ENCODE measurements around the gene RNLS. TPM values are rescaled to one million over a fixed set of nuclear protein-coding genes. Genes with fewer than 3 reads are reported as not detected.
A peak's percentile ranks its signal among the peaks of the same experiment; 100 is the strongest.

Gene RNLS
- polyA plus RNA-seq, 6 donors from 2014 or later: 4.1 to 7.3 (median 5.0) TPM

DNA sequence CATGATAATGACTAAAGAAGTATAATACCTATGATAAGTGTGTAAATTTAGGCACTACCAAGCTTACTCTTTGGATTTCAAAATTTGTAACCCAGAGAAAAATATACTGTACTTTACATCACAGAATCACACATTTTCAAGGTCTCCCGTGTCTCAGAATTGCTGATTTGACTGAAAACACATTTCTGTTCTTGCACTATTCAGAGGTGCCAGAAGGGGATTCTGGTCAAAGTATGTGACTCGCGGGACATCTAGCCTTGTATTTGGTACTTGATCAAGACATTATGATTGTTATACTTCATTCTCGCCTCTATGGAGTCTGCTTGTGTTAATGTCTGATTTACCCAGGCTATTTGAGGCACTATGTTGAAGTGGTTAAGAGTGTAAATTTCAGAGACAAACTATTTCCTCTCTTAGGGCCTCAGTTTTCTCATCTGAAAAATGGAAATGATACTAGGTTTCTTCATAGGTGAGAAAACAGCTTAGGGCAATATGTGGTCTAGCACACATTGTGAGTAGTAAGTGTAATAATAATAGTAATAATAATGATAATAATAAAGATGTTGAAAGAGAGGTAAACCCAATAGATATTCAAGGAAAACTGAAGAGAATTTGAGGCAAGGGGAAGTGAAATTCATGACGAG lies 320.4 kb downstream of the RNLS start:
- ATAC-seq (ENCODE audit: low read depth in 2 of 2) (no peak), DNase-seq (no peak)
- Mint-ChIP-seq H3K27ac (peak overlapping the region in 1 of 6 donors; percentile 3), H3K36me3 (no peaks in the 10 kb centered on the region), H3K27me3 (no peaks in the 10 kb centered on the region), H3K4me1 (peaks cover 12 to 20% (median 17%) of the 10 kb centered on the region in 3 donors), H3K9me3 (peaks cover 0 to 8% (median 2%) of the 10 kb centered on the region in 7 donors), H3K4me3 (no peak overlapping the region)

DNA sequence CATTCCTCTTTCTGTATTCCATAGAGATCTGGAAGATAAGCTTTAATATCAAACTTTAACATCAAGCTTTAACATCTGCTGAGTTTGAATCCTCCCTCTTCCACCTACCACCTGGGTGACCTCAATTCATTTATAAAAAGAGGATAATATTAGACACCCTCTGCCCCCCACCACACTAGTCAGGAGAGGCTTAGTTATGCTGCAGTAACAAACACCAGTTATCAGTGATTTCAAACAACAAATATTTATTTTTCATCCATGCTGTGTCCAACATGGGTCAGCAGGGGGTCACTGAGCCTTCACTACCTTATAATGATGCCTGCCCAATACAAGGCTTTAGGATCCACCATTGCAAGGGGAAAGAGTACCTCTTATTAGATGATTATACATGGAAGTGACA lies 322.0 kb downstream of the RNLS start:
- no peak overlapping the region for H3K27ac Mint-ChIP-seq
- no peak overlapping the region for H3K4me3 Mint-ChIP-seq
- H3K27me3 Mint-ChIP-seq: no peaks in the 10 kb centered on the region
- peaks cover 0 to 6% (median 2%) of the 10 kb centered on the region in 3 donors for H3K4me1 Mint-ChIP-seq
- peaks cover 0 to 8% (median 2%) of the 10 kb centered on the region in 7 donors for H3K9me3 Mint-ChIP-seq
- ATAC-seq (ENCODE audit: low read depth in 2 of 2) (no peak), DNase-seq (no peak)
- no peaks in the 10 kb centered on the region for H3K36me3 Mint-ChIP-seq

DNA sequence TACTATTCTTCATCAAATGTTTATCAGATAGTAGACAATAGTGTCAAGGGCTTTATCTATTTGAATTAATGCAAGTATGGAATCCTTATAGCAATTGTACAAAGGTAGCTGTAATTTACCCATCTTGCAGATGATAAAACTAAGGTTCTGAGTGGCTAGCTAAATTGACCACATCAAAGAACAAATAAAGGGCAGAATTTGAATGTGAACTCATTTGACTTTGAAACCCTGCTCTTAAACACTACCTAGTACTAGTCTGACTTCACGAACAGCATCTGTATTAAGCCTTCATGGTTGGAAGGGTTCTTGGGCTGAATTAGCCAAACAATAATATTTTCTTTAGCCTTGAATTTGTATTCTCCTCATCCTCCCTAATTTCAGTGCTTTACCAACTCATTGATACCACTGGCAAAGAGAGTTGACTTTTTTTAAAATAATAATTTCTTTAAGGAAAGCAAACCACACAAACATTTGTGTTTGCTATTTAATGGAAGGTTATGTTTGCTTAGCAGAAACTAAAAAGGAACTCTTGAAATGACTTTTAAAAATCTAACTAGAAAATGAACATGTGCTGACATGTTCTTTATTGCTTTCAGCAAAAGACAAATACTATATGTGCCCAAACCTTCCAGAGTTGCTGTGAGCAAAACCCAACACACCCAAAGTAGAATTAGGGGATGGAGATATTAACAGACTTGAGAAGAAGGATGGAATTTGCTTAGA lies 322.6 kb downstream of the RNLS start:
- no peak for DNase-seq
- Mint-ChIP-seq H3K27me3 (no peaks in the 10 kb centered on the region), H3K27ac (no peak overlapping the region), H3K4me3 (no peak overlapping the region), H3K36me3 (no peaks in the 10 kb centered on the region), H3K9me3 (peaks cover 0 to 8% (median 2%) of the 10 kb centered on the region in 7 donors), H3K4me1 (peaks cover 0 to 6% (median 2%) of the 10 kb centered on the region in 3 donors)
- no peak for ATAC-seq (ENCODE audit: low read depth in 2 of 2)

DNA sequence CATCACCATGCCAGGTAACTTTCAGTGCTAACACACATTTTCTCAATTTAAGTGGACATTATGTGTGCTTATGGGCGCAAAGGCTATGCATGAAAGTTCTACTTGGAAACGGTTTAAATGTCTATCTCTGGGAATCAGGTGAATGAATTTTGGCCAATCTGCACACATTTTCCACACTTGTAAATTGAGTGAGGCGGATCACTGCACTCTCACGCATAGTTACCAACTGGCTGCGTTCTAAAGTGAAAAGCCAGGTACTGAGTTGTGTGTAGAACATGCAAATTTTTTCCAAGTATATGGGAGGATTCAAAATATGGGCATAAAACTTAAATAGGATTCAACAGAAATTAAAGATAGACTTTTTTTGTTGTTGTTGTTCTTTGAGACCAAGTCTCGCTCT lies 323.7 kb downstream of the RNLS start:
- Mint-ChIP-seq H3K27ac (peak overlapping the region in 1 of 6 donors; percentile 44), H3K9me3 (peaks cover 0 to 3% (median under 1%) of the 10 kb centered on the region in 7 donors), H3K4me1 (peaks cover 0 to 6% (median 2%) of the 10 kb centered on the region in 3 donors), H3K4me3 (no peak overlapping the region), H3K27me3 (no peaks in the 10 kb centered on the region), H3K36me3 (no peaks in the 10 kb centered on the region)
- ATAC-seq (ENCODE audit: low read depth in 2 of 2) (no peak), DNase-seq (no peak)

DNA sequence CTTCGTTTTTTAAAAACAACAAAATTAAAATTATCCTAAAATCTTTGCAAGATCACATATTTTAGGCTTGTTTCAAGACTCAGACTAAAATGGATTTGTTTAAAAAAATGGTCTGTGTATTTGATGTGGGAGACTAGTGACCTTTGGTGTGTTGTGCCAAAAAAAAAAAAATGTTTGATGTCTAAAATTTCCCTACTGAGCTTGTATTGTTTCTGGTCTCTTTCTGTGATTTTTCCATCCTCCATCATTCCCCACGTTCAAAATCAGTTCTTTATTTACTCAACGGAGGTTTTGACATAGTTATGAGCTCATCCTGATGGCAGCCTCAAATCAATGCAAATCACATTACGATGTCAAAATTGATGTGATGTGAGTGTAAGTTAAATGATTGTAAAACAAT lies 326.2 kb downstream of the RNLS start:
- Mint-ChIP-seq H3K9me3 (peaks cover 0 to 3% (median 0%) of the 10 kb centered on the region in 7 donors), H3K27me3 (no peaks in the 10 kb centered on the region), H3K36me3 (no peaks in the 10 kb centered on the region), H3K4me3 (no peak overlapping the region), H3K4me1 (peaks cover 0 to 4% (median 0%) of the 10 kb centered on the region in 3 donors), H3K27ac (peak overlapping the region in 1 of 6 donors; percentile 10)
- DNase-seq (no peak), ATAC-seq (ENCODE audit: low read depth in 2 of 2) (no peak)

DNA sequence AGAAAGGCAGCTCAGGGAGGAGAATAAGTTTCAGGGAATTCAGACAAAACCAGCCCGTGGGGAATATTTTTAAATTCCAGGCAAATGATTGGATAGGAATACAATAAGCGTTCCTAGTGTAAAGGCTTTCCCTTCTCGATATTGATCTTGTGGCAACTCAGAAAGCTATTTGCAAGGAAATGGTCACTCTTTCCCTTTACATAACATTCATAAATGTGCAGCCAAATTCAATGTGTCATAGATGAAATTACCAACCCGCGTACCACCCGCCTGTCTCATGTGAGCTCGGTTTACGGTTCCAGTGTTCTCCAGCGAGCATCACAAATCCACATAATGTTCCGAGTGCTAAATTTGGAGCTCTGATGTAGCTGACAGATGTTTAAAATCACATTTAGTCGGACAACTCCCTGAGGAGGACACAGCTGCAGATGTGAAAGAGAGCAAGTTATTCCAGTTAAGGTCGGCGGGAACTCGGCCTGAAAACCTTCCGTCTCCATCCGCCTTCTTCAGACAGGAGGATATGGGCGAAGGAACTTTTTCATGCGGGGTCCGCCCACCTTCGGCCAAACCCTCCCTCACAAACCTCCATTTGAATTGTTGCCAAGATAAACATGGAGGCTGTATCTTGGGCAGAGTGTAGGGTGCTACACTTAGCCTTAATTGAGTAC lies 327.0 kb downstream of the RNLS start:
- H3K9me3 Mint-ChIP-seq: no peaks in the 10 kb centered on the region
- peak overlapping the region in 1 of 6 donors; percentile 14 for H3K27ac Mint-ChIP-seq
- DNase-seq (no peak), ATAC-seq (ENCODE audit: low read depth in 2 of 2) (no peak)
- H3K36me3 Mint-ChIP-seq: no peaks in the 10 kb centered on the region
- H3K27me3 Mint-ChIP-seq: no peaks in the 10 kb centered on the region
- no peaks in the 10 kb centered on the region for H3K4me1 Mint-ChIP-seq
- no peak overlapping the region for H3K4me3 Mint-ChIP-seq

DNA sequence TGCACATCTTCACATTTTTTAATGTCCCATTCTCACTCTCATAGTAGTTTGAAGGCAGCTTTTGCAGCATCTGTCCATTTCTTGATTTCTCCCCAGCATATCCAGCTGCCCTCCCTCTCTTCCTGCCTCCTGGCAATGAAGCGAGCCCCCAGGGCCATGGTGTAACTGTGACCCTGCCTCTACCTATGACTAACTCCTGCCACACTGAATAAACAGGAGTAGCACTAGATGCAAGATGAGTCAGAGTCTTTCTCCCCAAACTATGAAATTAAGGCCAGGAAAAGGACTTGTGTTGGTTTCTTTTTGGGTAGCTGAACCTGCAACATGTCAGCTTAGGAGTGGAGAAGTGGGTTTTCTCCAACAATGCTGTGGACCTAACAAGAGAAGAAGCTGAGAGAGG lies 329.0 kb downstream of the RNLS start:
- peaks cover 0 to 3% (median 0%) of the 10 kb centered on the region in 3 donors for H3K4me1 Mint-ChIP-seq
- ATAC-seq (ENCODE audit: low read depth in 2 of 2): no peak
- no peak overlapping the region for H3K4me3 Mint-ChIP-seq
- H3K27me3 Mint-ChIP-seq: no peaks in the 10 kb centered on the region
- H3K9me3 Mint-ChIP-seq: no peaks in the 10 kb centered on the region
- H3K27ac Mint-ChIP-seq: peak overlapping the region in 2 of 6 donors; percentile 9 to 52
- no peak for DNase-seq
- H3K36me3 Mint-ChIP-seq: no peaks in the 10 kb centered on the region

DNA sequence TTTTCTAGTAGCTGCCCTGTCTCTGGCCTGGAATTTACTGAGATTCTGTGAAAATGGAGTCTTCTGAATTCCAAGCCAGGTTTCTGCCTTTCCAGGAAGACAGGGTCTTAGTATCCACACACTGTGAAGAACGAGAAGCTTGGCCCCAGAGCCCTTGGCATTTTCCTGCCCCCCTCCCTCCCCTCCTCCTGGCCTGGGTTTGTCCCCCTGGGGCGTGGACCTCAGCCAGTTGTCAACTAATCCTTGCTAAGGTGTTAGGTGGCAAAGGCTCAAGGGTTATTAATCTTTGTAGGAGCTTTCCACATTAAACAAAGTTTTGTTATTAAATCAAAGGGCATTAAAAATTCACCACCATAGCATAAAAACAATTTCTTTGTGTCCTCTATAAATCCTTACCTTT lies 329.5 kb downstream of the RNLS start:
- DNase-seq (no peak), ATAC-seq (ENCODE audit: low read depth in 2 of 2) (no peak)
- no peaks in the 10 kb centered on the region for H3K27me3 Mint-ChIP-seq
- H3K27ac Mint-ChIP-seq: peak overlapping the region in 1 of 6 donors; percentile 9
- H3K36me3 Mint-ChIP-seq: no peaks in the 10 kb centered on the region
- peaks cover 0 to 4% (median 0%) of the 10 kb centered on the region in 7 donors for H3K9me3 Mint-ChIP-seq
- H3K4me1 Mint-ChIP-seq: peaks cover 0 to 3% (median 0%) of the 10 kb centered on the region in 3 donors
- no peak overlapping the region for H3K4me3 Mint-ChIP-seq

DNA sequence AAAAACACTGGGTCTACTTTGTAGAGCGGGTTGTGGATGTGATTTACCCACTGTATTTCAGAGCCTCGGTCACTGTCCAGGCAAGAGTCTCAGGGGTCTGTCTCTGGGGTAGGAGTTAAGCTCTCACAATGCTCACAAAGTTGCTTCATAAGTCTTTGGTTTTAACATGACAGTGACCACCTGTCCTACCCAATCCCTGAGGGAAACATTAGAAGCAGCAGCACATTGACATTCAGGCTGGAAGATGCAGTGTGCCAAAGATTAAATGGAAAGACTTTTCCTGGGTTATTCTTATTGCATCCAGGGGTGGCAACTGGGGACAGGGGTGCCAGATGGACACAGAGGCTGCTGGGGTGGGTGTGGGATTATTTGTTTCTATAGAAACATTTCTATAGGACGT lies 330.0 kb downstream of the RNLS start:
- H3K4me1 Mint-ChIP-seq: peaks cover 0 to 3% (median 0%) of the 10 kb centered on the region in 3 donors
- DNase-seq (no peak), ATAC-seq (ENCODE audit: low read depth in 2 of 2) (no peak)
- no peaks in the 10 kb centered on the region for H3K36me3 Mint-ChIP-seq
- no peak overlapping the region for H3K4me3 Mint-ChIP-seq
- H3K9me3 Mint-ChIP-seq: peaks cover 0 to 5% (median 0%) of the 10 kb centered on the region in 7 donors
- H3K27me3 Mint-ChIP-seq: no peaks in the 10 kb centered on the region
- no peak overlapping the region for H3K27ac Mint-ChIP-seq

DNA sequence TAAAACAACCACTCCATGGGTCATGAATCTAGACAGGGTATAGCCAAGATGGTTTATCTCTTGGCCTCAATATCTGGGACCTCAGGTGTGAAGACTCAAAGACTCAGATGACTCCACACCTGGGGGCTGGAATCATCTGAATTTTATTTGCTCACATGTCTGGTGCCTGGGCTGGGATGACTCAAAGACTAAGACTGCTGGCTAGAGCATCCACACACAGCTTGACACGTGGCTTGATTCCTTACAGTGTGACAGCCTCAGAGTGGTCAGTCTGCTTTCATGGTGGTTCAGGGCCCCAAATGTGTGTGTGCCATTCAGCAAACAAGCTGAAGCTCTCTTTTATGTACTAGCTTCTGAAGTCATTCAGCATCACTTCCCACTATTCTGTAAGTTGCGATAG lies 333.7 kb downstream of the RNLS start:
- Mint-ChIP-seq H3K4me3 (no peak overlapping the region), H3K4me1 (peaks cover 18 to 21% (median 20%) of the 10 kb centered on the region in 3 donors), H3K27ac (no peak overlapping the region), H3K36me3 (peaks cover 0 to 4% of the 10 kb centered on the region in 2 donors), H3K27me3 (no peaks in the 10 kb centered on the region), H3K9me3 (peaks cover 0 to 5% (median 0%) of the 10 kb centered on the region in 7 donors)
- ATAC-seq (ENCODE audit: low read depth in 2 of 2): no peak
- no peak for DNase-seq

DNA sequence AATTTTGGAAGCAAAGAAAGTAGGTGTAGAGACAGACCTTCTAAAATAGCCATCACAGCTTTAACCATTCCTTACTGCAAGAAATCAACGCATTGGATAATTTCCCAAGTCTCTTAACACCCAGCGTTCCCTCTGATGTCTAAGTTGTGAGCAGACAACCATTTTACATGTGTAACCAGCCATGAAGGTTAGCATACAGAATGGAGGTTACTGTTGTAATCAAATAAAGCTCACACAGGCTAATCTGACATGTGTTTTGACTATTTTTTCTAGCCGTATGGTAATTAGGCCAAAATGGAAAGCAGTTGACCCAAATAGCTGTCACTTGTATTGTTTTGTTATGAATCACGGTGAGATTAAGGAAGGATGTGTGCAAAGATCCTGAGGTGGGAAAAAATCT lies 336.4 kb downstream of the RNLS start:
- H3K36me3 Mint-ChIP-seq: peaks cover 0 to 4% of the 10 kb centered on the region in 2 donors
- peak overlapping the region in 2 of 6 donors; percentile 39 to 47 for H3K27ac Mint-ChIP-seq
- peaks cover 0 to 5% (median 0%) of the 10 kb centered on the region in 7 donors for H3K9me3 Mint-ChIP-seq

DNA sequence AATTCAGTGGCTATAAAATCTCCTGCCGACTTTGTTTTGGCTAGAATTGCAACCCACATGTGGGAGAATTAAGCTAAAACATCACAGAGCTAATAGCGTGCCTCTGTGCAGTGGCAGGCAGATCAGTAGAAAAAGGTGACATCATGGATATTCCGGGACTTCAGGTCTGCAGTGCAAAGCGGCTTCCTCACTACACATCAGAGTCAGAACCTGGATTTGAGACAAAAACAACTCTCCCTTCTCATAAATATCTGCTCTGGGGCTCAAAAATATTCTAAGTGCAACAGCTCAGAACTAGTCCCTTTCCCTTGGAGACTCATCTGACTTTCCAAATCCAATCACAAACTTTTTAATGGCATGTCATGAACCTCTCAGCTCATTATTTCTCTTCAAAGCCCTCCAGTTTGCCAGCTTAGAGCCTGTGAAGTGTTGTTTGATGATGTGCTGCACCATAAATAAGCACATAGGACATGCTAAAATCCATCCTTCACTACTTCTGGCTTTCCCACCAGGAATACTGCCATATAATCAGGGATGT lies 337.1 kb downstream of the RNLS start:
- ATAC-seq (ENCODE audit: low read depth in 2 of 2): no peak
- Mint-ChIP-seq H3K4me3 (no peak overlapping the region), H3K27me3 (no peaks in the 10 kb centered on the region), H3K4me1 (peaks cover 25 to 32% (median 27%) of the 10 kb centered on the region in 3 donors), H3K9me3 (peaks cover 0 to 5% (median 0%) of the 10 kb centered on the region in 7 donors), H3K36me3 (peaks cover 0 to 4% of the 10 kb centered on the region in 2 donors), H3K27ac (peak overlapping the region in 3 of 6 donors; percentile 8 to 64 (median 29))
- no peak for DNase-seq

More for the DNA sequence above, 336.4 kb downstream of the RNLS start:
- Mint-ChIP-seq H3K27me3 (no peaks in the 10 kb centered on the region), H3K4me3 (no peak overlapping the region), H3K4me1 (peaks cover 23 to 30% (median 27%) of the 10 kb centered on the region in 3 donors)
- ATAC-seq (ENCODE audit: low read depth in 2 of 2): no peak
- no peak for DNase-seq
